GM13977 (cell line): ENCODE data around the gene KRT86.

Experiments used
- DNase-seq: peaks from one replicate; pipeline ENCODE4 v3.0.0; 2012; ENCODE audit warnings: low spot score
- in situ Hi-C: fragments of 300-500 bp; cut with MboI; formaldehyde crosslinking; loops from one replicate; pipeline ENCODE4 v1.12.0; 2022; ENCODE audit warnings: low sequenced_read_pairs, low pct_unique_long_range_greater_than_20kb, mixed read lengths, inconsistent platforms; ENCODE audit not compliant: unreplicated experiment
- TF ChIP-seq, protein P1 (sequence below): IDR thresholded peaks from 2 replicates; pipeline ENCODE4 v1.5.1; 2012; ENCODE audit warnings: mild to moderate bottlenecking, control low read depth; ENCODE audit not compliant: insufficient read depth; ENCODE audit errors: extremely low read depth, missing control alignments

KRT86 gene

GRCh38 chr12:52274521-52275120 lies at the start of gene KRT86:
KRT86 (plus strand) TSS chr12:52274645; CDS start chr12:52301917, 27,272 bp downstream.
- in situ Hi-C loops = no loop called here
- DNase-seq = no peak
- TF ChIP-seq, protein P1, sequence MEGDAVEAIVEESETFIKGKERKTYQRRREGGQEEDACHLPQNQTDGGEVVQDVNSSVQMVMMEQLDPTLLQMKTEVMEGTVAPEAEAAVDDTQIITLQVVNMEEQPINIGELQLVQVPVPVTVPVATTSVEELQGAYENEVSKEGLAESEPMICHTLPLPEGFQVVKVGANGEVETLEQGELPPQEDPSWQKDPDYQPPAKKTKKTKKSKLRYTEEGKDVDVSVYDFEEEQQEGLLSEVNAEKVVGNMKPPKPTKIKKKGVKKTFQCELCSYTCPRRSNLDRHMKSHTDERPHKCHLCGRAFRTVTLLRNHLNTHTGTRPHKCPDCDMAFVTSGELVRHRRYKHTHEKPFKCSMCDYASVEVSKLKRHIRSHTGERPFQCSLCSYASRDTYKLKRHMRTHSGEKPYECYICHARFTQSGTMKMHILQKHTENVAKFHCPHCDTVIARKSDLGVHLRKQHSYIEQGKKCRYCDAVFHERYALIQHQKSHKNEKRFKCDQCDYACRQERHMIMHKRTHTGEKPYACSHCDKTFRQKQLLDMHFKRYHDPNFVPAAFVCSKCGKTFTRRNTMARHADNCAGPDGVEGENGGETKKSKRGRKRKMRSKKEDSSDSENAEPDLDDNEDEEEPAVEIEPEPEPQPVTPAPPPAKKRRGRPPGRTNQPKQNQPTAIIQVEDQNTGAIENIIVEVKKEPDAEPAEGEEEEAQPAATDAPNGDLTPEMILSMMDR = no peak

DNA sequence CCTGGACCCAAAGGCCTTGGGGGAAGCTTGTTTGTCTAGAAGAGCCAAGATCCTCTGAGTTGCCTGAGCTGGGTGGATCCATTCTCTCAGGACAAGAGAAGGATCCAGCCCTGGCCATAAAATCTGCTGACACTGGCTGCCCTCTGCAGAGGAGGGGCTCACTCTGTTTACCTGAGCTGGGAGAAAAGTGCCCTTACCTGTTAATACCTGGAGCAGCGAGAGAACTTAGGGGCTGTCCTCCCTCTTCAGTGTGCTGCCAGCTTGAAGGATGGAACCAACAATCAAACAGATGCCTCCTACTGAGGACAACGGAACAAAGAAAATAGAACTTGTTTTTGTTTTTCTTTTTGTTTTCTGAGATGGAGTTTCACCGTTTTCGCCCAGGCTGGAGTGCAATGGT lies 48.7 kb upstream of the KRT86 start:
- TF ChIP-seq, protein P1 = no peak
- in situ Hi-C loops = no loop called here
- no peak for DNase-seq

DNA sequence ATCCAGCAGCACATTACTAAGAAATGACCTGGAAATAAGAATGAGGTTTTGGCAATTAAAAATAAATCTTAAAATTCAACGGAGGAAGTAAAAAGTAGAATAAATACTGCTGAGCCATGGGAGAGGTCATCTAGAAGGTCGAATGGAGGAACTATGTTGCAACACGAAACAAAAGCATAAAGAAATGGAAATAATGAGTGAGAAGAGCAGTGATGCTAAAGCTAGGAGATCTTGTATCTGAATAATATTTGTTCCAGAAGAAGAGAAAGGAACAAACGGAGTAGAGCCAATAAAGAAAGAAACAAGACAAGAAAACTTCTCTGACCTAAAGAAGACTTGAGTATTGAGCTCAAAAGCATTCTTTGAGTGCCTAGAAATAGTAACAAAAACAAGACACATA lies 48.0 kb upstream of the KRT86 start:
- in situ Hi-C loops = no loop called here
- TF ChIP-seq, protein P1 = no peak
- DNase-seq = no peak

DNA sequence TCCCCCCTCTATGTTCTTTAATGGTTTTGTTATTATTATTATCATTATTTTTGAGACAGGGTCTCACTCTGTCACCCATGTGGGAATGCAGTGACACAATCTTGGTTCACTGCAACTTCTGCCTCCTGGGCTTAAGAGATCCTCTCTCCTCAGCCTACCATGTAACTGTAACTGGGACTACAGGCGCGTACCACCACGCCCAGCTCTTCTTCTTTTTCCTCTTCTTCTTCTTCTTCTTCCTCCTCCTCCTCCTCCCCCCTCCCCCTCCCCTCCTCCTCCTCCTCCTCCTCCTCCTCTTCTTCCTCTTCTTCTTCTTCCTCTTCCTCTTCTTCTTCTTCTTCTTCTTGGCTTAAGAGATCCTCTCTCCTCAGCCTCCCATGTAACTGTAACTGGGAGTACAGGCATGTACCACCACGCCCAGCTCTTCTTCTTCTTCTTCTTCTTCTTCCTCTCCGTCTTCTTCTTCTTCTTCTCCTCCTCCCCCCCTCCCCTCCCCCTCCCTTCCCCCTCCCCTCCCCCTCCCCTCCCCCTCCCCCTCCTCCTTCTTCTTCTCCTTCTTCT lies 46.8 kb upstream of the KRT86 start:
- no peak for DNase-seq
- TF ChIP-seq, protein P1 = no peak
- in situ Hi-C loops = no loop called here

- TF ChIP-seq, protein P1 = no peak
- in situ Hi-C loops = no loop called here
- no peak for DNase-seq
Observed at GRCh38 chr12:52228366-52228765, 46.1 kb upstream of the KRT86 start.

GRCh38 chr12:52228931-52229330 lies 45.5 kb upstream of the KRT86 start:
- in situ Hi-C loops = no loop called here
- TF ChIP-seq, protein P1 = no peak
- DNase-seq = no peak
